OCI-LY1 (cell line): Measurements from ENCODE around the gene PLOD2.

Experiments used
- H2AFZ ChIP-seq: fragments of 200-600 bp; sonication (generic), shearing (Covaris generic); 2 replicates; pipeline ENCODE4 v1.6.0; 2014; ENCODE audit warnings: antibody characterized with exemption, mild to moderate bottlenecking, low read length
- H3F3A ChIP-seq: fragments of 200-600 bp; sonication (generic), shearing (Covaris generic); 2 replicates; pipeline ENCODE4 v1.6.0; 2014; ENCODE audit warnings: mild to moderate bottlenecking, antibody characterized with exemption, low read length, moderate library complexity; ENCODE audit not compliant: insufficient read depth
- H3K27ac ChIP-seq: fragments of 200-600 bp; sonication (generic); 2 replicates; pipeline ENCODE4 v1.5.1; 2014; ENCODE audit warnings: low read length, mixed run types, mild to moderate bottlenecking, low read depth; ENCODE audit not compliant: poor library complexity, severe bottlenecking
- H3K27me3 ChIP-seq: fragments of 200-600 bp; sonication (generic); 2 replicates; pipeline ENCODE4 v1.6.0; 2014; ENCODE audit warnings: antibody characterized with exemption, mild to moderate bottlenecking, low read length, moderate library complexity; ENCODE audit not compliant: insufficient read depth
- H3K36me3 ChIP-seq: fragments of 200-600 bp; sonication (generic); 2 replicates; pipeline ENCODE4 v1.6.1; 2014; ENCODE audit warnings: mild to moderate bottlenecking, antibody characterized with exemption, low read length, moderate library complexity, mixed read lengths; ENCODE audit not compliant: insufficient read depth
- H3K4me1 ChIP-seq: fragments of 200-600 bp; sonication (generic); 2 replicates; pipeline ENCODE4 v1.5.1; 2014; ENCODE audit warnings: mild to moderate bottlenecking, low read length, moderate library complexity; ENCODE audit not compliant: insufficient read depth, severe bottlenecking
- H3K4me2 ChIP-seq: fragments of 200-600 bp; sonication (generic), shearing (Covaris generic); 2 replicates; pipeline ENCODE4 v1.6.1; 2014; ENCODE audit warnings: low read length
- H3K4me3 ChIP-seq: fragments of 200-600 bp; sonication (generic); 2 replicates; pipeline ENCODE4 v1.5.1; 2014; ENCODE audit warnings: low read length, low read depth, mild to moderate bottlenecking, mixed read lengths; ENCODE audit not compliant: poor library complexity, severe bottlenecking
- H3K79me2 ChIP-seq: fragments of 200-600 bp; shearing (Covaris generic); 2 replicates; pipeline ENCODE4 v1.6.1; 2016; ENCODE audit warnings: mixed run types, low read length, mixed read lengths; ENCODE audit not compliant: insufficient read depth
- H3K9ac ChIP-seq: fragments of 200-600 bp; sonication (generic), shearing (Covaris generic); 2 replicates; pipeline ENCODE4 v1.6.1; 2014; ENCODE audit warnings: mild to moderate bottlenecking, low read length, mixed read lengths
- H3K9me2 ChIP-seq: fragments of 200-600 bp; sonication (generic), shearing (Covaris generic); 2 replicates; pipeline ENCODE4 v1.6.1; 2014; ENCODE audit warnings: low read depth, mild to moderate bottlenecking, low read length, mixed read lengths
- H3K9me3 ChIP-seq: fragments of 200-600 bp; shearing (Covaris generic); 2 replicates; pipeline ENCODE4 v1.6.1; 2014; ENCODE audit warnings: low read length, mixed read lengths
- H4K20me1 ChIP-seq: fragments of 200-600 bp; sonication (generic), shearing (Covaris generic); 2 replicates; pipeline ENCODE4 v1.6.0; 2016; ENCODE audit warnings: mild to moderate bottlenecking, low read length; ENCODE audit not compliant: insufficient read depth
- CTCF ChIP-seq: fragments of 200-600 bp; sonication (generic), shearing (Covaris generic); IDR thresholded peaks from 2 replicates; pipeline ENCODE4 v1.5.1; 2017; ENCODE audit warnings: mild to moderate bottlenecking, antibody characterized with exemption, low read length, moderate library complexity, mixed read lengths
- EZH2 ChIP-seq: fragments of 200-600 bp; sonication (generic), shearing (Covaris generic); IDR thresholded peaks from 2 replicates; pipeline ENCODE4 v1.8.0; 2017; ENCODE audit warnings: borderline replicate concordance, mixed run types, mild to moderate bottlenecking, antibody characterized with exemption, low read length, moderate library complexity, mixed read lengths

Gene PLOD2

GRCh38 chr3:146052056-146052790, 108.8 kb downstream of the PLOD2 start:
- Histone ChIP-seq H3K9me3 (no peaks in the 10 kb centered on the region), H3K27ac (no peak overlapping the region), H3K9me2 (no peaks in the 10 kb centered on the region), H3K36me3 (no peaks in the 10 kb centered on the region), H3K4me1 (no peaks in the 10 kb centered on the region), H3K9ac (no peak overlapping the region), H4K20me1 (no peaks in the 10 kb centered on the region), H3K79me2 (no peaks in the 10 kb centered on the region), H3F3A (no peaks in the 10 kb centered on the region), H2AFZ (no peak overlapping the region), H3K27me3 (no peaks in the 10 kb centered on the region), H3K4me2 (no peak overlapping the region), H3K4me3 (no peak overlapping the region)
- no peak for TF ChIP-seq EZH2
- no peak for TF ChIP-seq CTCF

GRCh38 chr3:146050691-146051090, 110.3 kb downstream of the PLOD2 start:
- no peak overlapping the region for H3K9ac ChIP-seq
- no peak for TF ChIP-seq CTCF
- H3K9me3 ChIP-seq, result no peaks in the 10 kb centered on the region
- no peaks in the 10 kb centered on the region for H3F3A ChIP-seq
- no peaks in the 10 kb centered on the region for H3K4me1 ChIP-seq
- no peak overlapping the region for H3K27ac ChIP-seq
- no peak overlapping the region for H3K4me2 ChIP-seq
- no peaks in the 10 kb centered on the region for H3K79me2 ChIP-seq
- H3K27me3 ChIP-seq, result no peaks in the 10 kb centered on the region
- H3K4me3 ChIP-seq, result no peak overlapping the region
- H4K20me1 ChIP-seq, result no peaks in the 10 kb centered on the region
- H3K36me3 ChIP-seq, result no peaks in the 10 kb centered on the region
- no peak overlapping the region for H2AFZ ChIP-seq
- no peaks in the 10 kb centered on the region for H3K9me2 ChIP-seq

- Histone ChIP-seq H4K20me1 (no peaks in the 10 kb centered on the region), H2AFZ (no peak overlapping the region), H3K27me3 (no peaks in the 10 kb centered on the region), H3K4me1 (no peaks in the 10 kb centered on the region), H3K9me3 (no peaks in the 10 kb centered on the region), H3K4me3 (no peak overlapping the region), H3K4me2 (no peak overlapping the region), H3K27ac (no peak overlapping the region), H3K79me2 (no peaks in the 10 kb centered on the region), H3F3A (no peaks in the 10 kb centered on the region), H3K36me3 (no peaks in the 10 kb centered on the region), H3K9ac (no peak overlapping the region), H3K9me2 (no peaks in the 10 kb centered on the region)
- no peak for TF ChIP-seq CTCF
- no peak for TF ChIP-seq EZH2
Measured at GRCh38 chr3:146047485-146047884, 113.5 kb downstream of the PLOD2 start.
